ENCODE results near the gene TBC1D14. TPM values are rescaled to one million over a fixed set of nuclear protein-coding genes. Genes with fewer than 3 reads are reported as not detected.

The TBC1D14 gene
- total RNA-seq, 1 experiment from 2014 or later = 44.3 TPM

DNA sequence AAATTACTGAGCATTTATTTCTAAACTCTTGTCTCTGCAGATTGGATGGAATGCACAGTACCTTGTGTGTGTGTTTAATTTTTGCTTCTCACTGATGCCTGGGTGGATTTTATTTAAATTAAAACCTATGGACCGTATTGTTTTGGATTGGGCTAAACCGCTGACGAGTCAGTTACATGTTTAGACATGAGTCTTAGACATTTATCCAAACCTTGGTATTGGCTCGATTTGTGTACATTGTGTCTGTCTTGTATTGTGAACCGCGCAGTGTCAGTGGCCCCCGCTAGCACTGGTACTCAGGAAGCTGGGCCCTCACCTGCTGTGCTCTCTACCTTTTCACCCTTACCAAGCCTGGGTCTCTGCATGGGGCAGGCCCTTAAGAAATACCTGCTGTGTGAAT, 92.7 kb downstream of the TBC1D14 start:
- no peak overlapping the region for H3K27ac ChIP-seq (ENCODE audit: low read depth, low read length, poor library complexity, severe bottlenecking)
- peaks cover 49% of the 10 kb centered on the region for H3K36me3 ChIP-seq (ENCODE audit: insufficient read depth, low read length, poor library complexity, severe bottlenecking)
- H3K4me3 ChIP-seq (ENCODE audit: low read depth, low read length, poor library complexity, severe bottlenecking) = no peak overlapping the region
- ChIA-PET CTCF (no interaction called here), POLR2A (ENCODE audit: low non-redundant PET) (no interaction called here)
- H3K27me3 ChIP-seq (replicated peaks; ENCODE audit: insufficient read depth, low read depth, low read length, poor library complexity) = no peaks in the 10 kb centered on the region
- no peaks in the 10 kb centered on the region for H3K9me3 ChIP-seq (ENCODE audit: low read depth, low read length, poor library complexity, severe bottlenecking)
- no TSS peak for BruUV-seq (replicated peaks)
- H3K4me1 ChIP-seq (ENCODE audit: insufficient read depth, low read length, poor library complexity, severe bottlenecking) = no peaks in the 10 kb centered on the region
- intact Hi-C loops (cut with micrococcal nuclease; ENCODE audit: unreplicated experiment) = no loop called here
- TF ChIP-seq EZH2 (IDR thresholded peaks at IDR 0.05; ENCODE audit: borderline replicate concordance, low read depth, low read length, poor library complexity, severe bottlenecking) = no peak
- TF ChIP-seq, protein P1, sequence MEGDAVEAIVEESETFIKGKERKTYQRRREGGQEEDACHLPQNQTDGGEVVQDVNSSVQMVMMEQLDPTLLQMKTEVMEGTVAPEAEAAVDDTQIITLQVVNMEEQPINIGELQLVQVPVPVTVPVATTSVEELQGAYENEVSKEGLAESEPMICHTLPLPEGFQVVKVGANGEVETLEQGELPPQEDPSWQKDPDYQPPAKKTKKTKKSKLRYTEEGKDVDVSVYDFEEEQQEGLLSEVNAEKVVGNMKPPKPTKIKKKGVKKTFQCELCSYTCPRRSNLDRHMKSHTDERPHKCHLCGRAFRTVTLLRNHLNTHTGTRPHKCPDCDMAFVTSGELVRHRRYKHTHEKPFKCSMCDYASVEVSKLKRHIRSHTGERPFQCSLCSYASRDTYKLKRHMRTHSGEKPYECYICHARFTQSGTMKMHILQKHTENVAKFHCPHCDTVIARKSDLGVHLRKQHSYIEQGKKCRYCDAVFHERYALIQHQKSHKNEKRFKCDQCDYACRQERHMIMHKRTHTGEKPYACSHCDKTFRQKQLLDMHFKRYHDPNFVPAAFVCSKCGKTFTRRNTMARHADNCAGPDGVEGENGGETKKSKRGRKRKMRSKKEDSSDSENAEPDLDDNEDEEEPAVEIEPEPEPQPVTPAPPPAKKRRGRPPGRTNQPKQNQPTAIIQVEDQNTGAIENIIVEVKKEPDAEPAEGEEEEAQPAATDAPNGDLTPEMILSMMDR (conservative IDR thresholded peaks at IDR 0.05; ENCODE audit: low read depth, low read length) = no peak
- DNase-seq (ENCODE audit: low spot score) = no peak

DNA sequence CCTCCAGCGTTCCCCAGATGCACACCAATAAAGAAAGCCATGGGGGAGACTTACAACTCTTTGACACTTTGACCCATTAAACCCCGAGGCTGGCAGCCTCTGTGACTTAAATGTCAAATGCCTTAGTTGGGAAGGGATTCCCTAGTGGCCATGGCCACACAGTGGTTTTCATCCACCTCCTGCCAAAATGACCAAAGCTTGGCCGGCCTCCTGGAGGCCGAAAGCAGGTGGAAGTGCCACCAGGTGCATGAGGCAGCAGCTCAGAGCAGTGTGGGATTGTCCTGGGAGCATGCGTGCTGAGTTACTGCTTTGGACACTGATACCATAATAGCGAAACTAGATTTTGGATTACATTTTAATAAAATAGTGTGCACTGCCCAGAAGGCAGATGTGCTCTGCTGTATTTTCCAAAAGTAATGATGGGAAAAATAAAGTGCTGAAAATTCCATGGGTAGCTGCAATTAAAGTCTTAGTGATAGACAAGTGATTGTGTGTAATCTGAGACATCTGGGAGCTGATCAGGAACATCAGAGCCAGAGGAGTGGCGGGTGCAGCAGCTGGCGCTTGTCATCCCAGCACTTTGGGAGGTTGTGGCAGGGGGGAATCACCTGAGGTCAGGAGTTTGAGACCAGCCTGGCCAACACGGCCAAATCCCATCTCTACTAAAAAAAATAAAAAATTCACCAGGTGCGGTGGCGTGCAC, 93.7 kb downstream of the TBC1D14 start:
- ChIA-PET CTCF (no interaction called here), POLR2A (ENCODE audit: low non-redundant PET) (no interaction called here)
- Histone ChIP-seq H3K9me3 (ENCODE audit: low read depth, low read length, poor library complexity, severe bottlenecking) (no peaks in the 10 kb centered on the region), H3K4me3 (ENCODE audit: low read depth, low read length, poor library complexity, severe bottlenecking) (no peak overlapping the region), H3K4me1 (ENCODE audit: insufficient read depth, low read length, poor library complexity, severe bottlenecking) (no peaks in the 10 kb centered on the region), H3K27ac (ENCODE audit: low read depth, low read length, poor library complexity, severe bottlenecking) (no peak overlapping the region), H3K27me3 (replicated peaks; ENCODE audit: insufficient read depth, low read depth, low read length, poor library complexity) (no peaks in the 10 kb centered on the region), H3K36me3 (ENCODE audit: insufficient read depth, low read length, poor library complexity, severe bottlenecking) (peaks cover 47% of the 10 kb centered on the region)
- no TSS peak for BruUV-seq (replicated peaks)
- intact Hi-C loops (cut with micrococcal nuclease; ENCODE audit: unreplicated experiment) = no loop called here
- no peak for DNase-seq (ENCODE audit: low spot score)
- TF ChIP-seq, protein P1 (conservative IDR thresholded peaks at IDR 0.05; ENCODE audit: low read depth, low read length) = no peak
- TF ChIP-seq EZH2 (IDR thresholded peaks at IDR 0.05; ENCODE audit: borderline replicate concordance, low read depth, low read length, poor library complexity, severe bottlenecking) = no peak

DNA sequence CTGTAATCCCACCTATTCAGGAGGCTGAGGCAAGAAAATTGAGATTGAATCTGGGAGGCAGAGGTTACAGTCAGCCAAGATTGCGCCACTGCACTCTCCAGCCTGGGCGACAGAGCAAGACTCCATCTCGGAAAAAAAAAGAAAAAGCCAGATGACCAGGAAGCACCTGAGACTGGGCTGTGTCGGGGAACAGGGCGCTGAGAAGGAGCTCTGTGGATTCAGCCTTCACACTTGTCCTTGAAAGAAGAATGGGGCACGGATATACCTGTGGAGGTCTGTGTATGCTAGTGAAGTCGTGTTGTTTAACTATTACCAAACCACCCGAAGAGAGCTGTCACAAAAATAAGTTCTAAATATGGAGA, 94.2 kb downstream of the TBC1D14 start:
- BruUV-seq (replicated peaks) = no TSS peak

More for the DNA sequence above, 94.2 kb downstream of the TBC1D14 start:
- intact Hi-C loops (cut with micrococcal nuclease; ENCODE audit: unreplicated experiment) = no loop called here
- CTCF ChIA-PET = no interaction called here
- Histone ChIP-seq H3K4me1 (ENCODE audit: insufficient read depth, low read length, poor library complexity, severe bottlenecking) (no peaks in the 10 kb centered on the region), H3K27me3 (replicated peaks; ENCODE audit: insufficient read depth, low read depth, low read length, poor library complexity) (no peaks in the 10 kb centered on the region), H3K36me3 (ENCODE audit: insufficient read depth, low read length, poor library complexity, severe bottlenecking) (peaks cover 49% of the 10 kb centered on the region), H3K9me3 (ENCODE audit: low read depth, low read length, poor library complexity, severe bottlenecking) (no peaks in the 10 kb centered on the region), H3K27ac (ENCODE audit: low read depth, low read length, poor library complexity, severe bottlenecking) (no peak overlapping the region), H3K4me3 (ENCODE audit: low read depth, low read length, poor library complexity, severe bottlenecking) (no peak overlapping the region)
- DNase-seq (ENCODE audit: low spot score) = no peak
- TF ChIP-seq, protein P1 (conservative IDR thresholded peaks at IDR 0.05; ENCODE audit: low read depth, low read length) = no peak
- TF ChIP-seq EZH2 (IDR thresholded peaks at IDR 0.05; ENCODE audit: borderline replicate concordance, low read depth, low read length, poor library complexity, severe bottlenecking) = no peak
- POLR2A ChIA-PET (ENCODE audit: low non-redundant PET) = no interaction called here
